GM19455 (cell line): ENCODE results near the gene WWOX.

Experiments
- ATAC-seq: cut with Tn5 transposase; IDR thresholded peaks from one replicate; pipeline ENCODE4 v1.9.1; 2021; ENCODE audit not compliant: unreplicated experiment

Gene WWOX

GRCh38 chr16:78430281-78430680, 330.8 kb downstream of the WWOX start:
- ATAC-seq, result no peak

- no peak for ATAC-seq
Observed at GRCh38 chr16:78431004-78431670, 331.7 kb downstream of the WWOX start.

GRCh38 chr16:78431701-78432100, 332.2 kb downstream of the WWOX start:
- no peak for ATAC-seq

- no peak for ATAC-seq
Observed at GRCh38 chr16:78432451-78432850, 333.0 kb downstream of the WWOX start.

GRCh38 chr16:78433116-78433515, 333.7 kb downstream of the WWOX start:
- no peak for ATAC-seq

- no peak for ATAC-seq
Observed at GRCh38 chr16:78434401-78434800, 334.9 kb downstream of the WWOX start.

GRCh38 chr16:78435260-78435659, 335.8 kb downstream of the WWOX start:
- ATAC-seq, result no peak

- ATAC-seq, result no peak
Observed at GRCh38 chr16:78436023-78436422, 336.6 kb downstream of the WWOX start.

GRCh38 chr16:78436846-78437245, 337.4 kb downstream of the WWOX start:
- ATAC-seq, result no peak

GRCh38 chr16:78437352-78437968, 338.0 kb downstream of the WWOX start:
- no peak for ATAC-seq

- ATAC-seq, result no peak
Observed at GRCh38 chr16:78438219-78438618, 338.8 kb downstream of the WWOX start.

- no peak for ATAC-seq
Observed at GRCh38 chr16:78438632-78439031, 339.2 kb downstream of the WWOX start.

GRCh38 chr16:78439646-78440045, 340.2 kb downstream of the WWOX start:
- no peak for ATAC-seq

- no peak for ATAC-seq
Observed at GRCh38 chr16:78441298-78441697, 341.8 kb downstream of the WWOX start.

- ATAC-seq, result no peak
Observed at GRCh38 chr16:78443542-78444364, 344.3 kb downstream of the WWOX start.

GRCh38 chr16:78445818-78446217, 346.4 kb downstream of the WWOX start:
- ATAC-seq, result no peak

- ATAC-seq, result no peak
Observed at GRCh38 chr16:78446486-78446885, 347.0 kb downstream of the WWOX start.

- no peak for ATAC-seq
Observed at GRCh38 chr16:78446992-78447563, 347.6 kb downstream of the WWOX start.

- no peak for ATAC-seq
Observed at GRCh38 chr16:78448658-78449271, 349.3 kb downstream of the WWOX start.

GRCh38 chr16:78450255-78450654, 350.8 kb downstream of the WWOX start:
- ATAC-seq, result no peak

- ATAC-seq, result no peak
Observed at GRCh38 chr16:78452025-78452555, 352.6 kb downstream of the WWOX start.
